H1 (cell line): ENCODE data around the gene PNPLA3. TPM values are rescaled to one million over a fixed set of nuclear protein-coding genes. Genes with fewer than 3 reads are reported as not detected.

Experiments
- CTCF ChIA-PET: fragments of 300-600 bp; sonication (Branson Sonifier 250); formaldehyde crosslinking; loops from one replicate; lab custom pipeline; 2021; ENCODE audit not compliant: partially characterized antibody; lab: Charles Lee
- POLR2A ChIA-PET: fragments of 300-600 bp; sonication (Branson Sonifier 250); formaldehyde crosslinking; loops from one replicate; lab custom pipeline; 2021; ENCODE audit warnings: inconsistent platforms; ENCODE audit not compliant: partially characterized antibody; lab: Charles Lee
- DNase-seq, 2 experiments: peaks; one replicate each; pipeline versions ENCODE4 v3.0.0 to v3.0.0-alpha.2; 2010 to 2022; ENCODE audit warnings: low spot score in 2 of 2, low read depth in 1 of 2, mixed read lengths in 1 of 2
- FAIRE-seq: peaks from 2 replicates; lab custom pipeline; 2011; peaks lifted over from hg19 to GRCh38; lab: Jason Lieb, UNC
- H2AFZ ChIP-seq: 2 replicates; pipeline ENCODE4 v1.8.1; 2012; ENCODE audit warnings: low read length, inconsistent platforms
- H2AK5ac ChIP-seq: 2 replicates; pipeline ENCODE4 v1.6.1; 2013; ENCODE audit warnings: low read depth, low read length
- H2BK120ac ChIP-seq: replicated peaks from 2 replicates; pipeline ENCODE3; 2013; ENCODE audit warnings: low read depth, low read length, inconsistent platforms
- H2BK12ac ChIP-seq: 2 replicates; pipeline ENCODE4 v1.6.1; 2013; ENCODE audit warnings: low read depth, low read length
- H2BK15ac ChIP-seq: 2 replicates; pipeline ENCODE4 v1.6.1; 2013; ENCODE audit warnings: low read length
- H2BK20ac ChIP-seq: 2 replicates; pipeline ENCODE4 v1.6.1; 2013; ENCODE audit warnings: low read length
- H2BK5ac ChIP-seq: 2 replicates; pipeline ENCODE4 v1.6.1; 2013; ENCODE audit warnings: low read depth, low read length
- H3K14ac ChIP-seq: 2 replicates; pipeline ENCODE4 v1.6.1; 2013; ENCODE audit warnings: inconsistent platforms; ENCODE audit not compliant: insufficient read length
- H3K18ac ChIP-seq: 2 replicates; pipeline ENCODE4 v1.6.1; 2013; ENCODE audit warnings: low read length; ENCODE audit errors: extremely low read depth
- H3K23ac ChIP-seq: 2 replicates; pipeline ENCODE4 v1.6.1; 2013; ENCODE audit warnings: inconsistent platforms; ENCODE audit not compliant: insufficient read length
- H3K23me2 ChIP-seq: 2 replicates; pipeline ENCODE4 v1.6.1; 2013; ENCODE audit warnings: low read depth, low read length
- H3K27ac ChIP-seq: 2 replicates; pipeline ENCODE4 v1.6.1; 2011; ENCODE audit warnings: low read depth, low read length, inconsistent platforms
- H3K27me3 ChIP-seq, 4 experiments: replicated peaks in 1 of 4; 1 replicate in 1 of 4; 2 replicates in 3 of 4; pipeline versions ENCODE4 v1.6.1 to v1.8.1; 2011 to 2013; ENCODE audit warnings: low read length in 3 of 4, mild to moderate bottlenecking in 3 of 4, inconsistent platforms in 2 of 4, mixed read lengths in 2 of 4, moderate library complexity in 1 of 4; ENCODE audit not compliant: control insufficient read depth in 3 of 4, insufficient read depth in 3 of 4; ENCODE audit errors: extremely low read depth in 1 of 4
- H3K36me3 ChIP-seq, 4 experiments: 2 replicates each; pipeline versions ENCODE4 v1.6.1 to v1.8.1; 2011 to 2013; ENCODE audit warnings: mild to moderate bottlenecking in 4 of 4, low read length in 3 of 4, moderate library complexity in 2 of 4, control low read depth in 1 of 4, inconsistent platforms in 1 of 4; ENCODE audit not compliant: insufficient read depth in 4 of 4, control insufficient read depth in 2 of 4
- H3K4ac ChIP-seq: replicated peaks from 2 replicates; pipeline ENCODE3; 2013; ENCODE audit warnings: low read length, low read depth, mixed read lengths, inconsistent platforms; ENCODE audit not compliant: insufficient read length
- H3K4me1 ChIP-seq, 4 experiments: replicated peaks in 1 of 4; 1 replicate in 1 of 4; 2 replicates in 3 of 4; pipeline versions ENCODE4 v1.6.1 to v1.8.1; 2011 to 2013; ENCODE audit warnings: low read length in 3 of 4, inconsistent platforms in 2 of 4, mixed read lengths in 1 of 4; ENCODE audit not compliant: insufficient read depth in 4 of 4, control insufficient read depth in 3 of 4
- H3K4me2 ChIP-seq, 2 experiments: 2 replicates each; pipeline versions ENCODE4 v1.6.1 to v1.8.1; 2011 to 2013; ENCODE audit warnings: low read depth in 2 of 2, low read length in 2 of 2, control low read depth in 1 of 2, inconsistent platforms in 1 of 2, mild to moderate bottlenecking in 1 of 2; ENCODE audit not compliant: insufficient read depth in 1 of 2
- H3K4me3 ChIP-seq, 4 experiments: fragments of 200-600, 300-600 bp in 1 of 4; sonication (generic), shearing (Covaris generic), sonication (Bioruptor Twin) in 1 of 4; 2 replicates each; pipeline versions ENCODE4 v1.5.1 to v1.8.1; 2011 to 2016; ENCODE audit warnings: low read length in 4 of 4, low read depth in 3 of 4, control low read depth in 2 of 4, inconsistent platforms in 2 of 4, mild to moderate bottlenecking in 2 of 4, mixed read lengths in 1 of 4, moderate library complexity in 1 of 4; ENCODE audit not compliant: insufficient read depth in 2 of 4; ENCODE audit errors: extremely low read depth in 1 of 4
- H3K56ac ChIP-seq: replicated peaks from 2 replicates; pipeline ENCODE3; 2013; ENCODE audit warnings: low read depth, mild to moderate bottlenecking, mixed read lengths, low read length, inconsistent platforms; ENCODE audit not compliant: insufficient read length
- H3K79me1 ChIP-seq: 2 replicates; pipeline ENCODE4 v1.6.1; 2013; ENCODE audit warnings: low read depth, low read length, control low read depth
- H3K79me2 ChIP-seq, 2 experiments: 2 replicates each; pipeline versions ENCODE4 v1.6.1 to v1.8.1; 2012 to 2013; ENCODE audit warnings: low read length in 2 of 2, mild to moderate bottlenecking in 2 of 2, inconsistent platforms in 1 of 2; ENCODE audit not compliant: insufficient read depth in 2 of 2, control insufficient read depth in 1 of 2
- H3K9ac ChIP-seq, 4 experiments: replicated peaks in 1 of 4; 1 replicate in 1 of 4; 2 replicates in 3 of 4; pipeline versions ENCODE4 v1.6.1 to v1.8.1; 2011 to 2013; ENCODE audit warnings: low read depth in 3 of 4, low read length in 3 of 4, control low read depth in 2 of 4, mild to moderate bottlenecking in 2 of 4, moderate library complexity in 2 of 4, inconsistent platforms in 1 of 4; ENCODE audit errors: extremely low read depth in 1 of 4
- H3K9me3 ChIP-seq, 2 experiments: 2 replicates each; pipeline versions ENCODE4 v1.6.1 to v1.8.1; 2012 to 2013; ENCODE audit warnings: mild to moderate bottlenecking in 2 of 2, moderate library complexity in 2 of 2, control low read depth in 1 of 2, inconsistent platforms in 1 of 2, low read depth in 1 of 2, low read length in 1 of 2, mixed read lengths in 1 of 2; ENCODE audit not compliant: insufficient read depth in 2 of 2
- H4K20me1 ChIP-seq, 2 experiments: replicated peaks in 1 of 2; 2 replicates each; pipeline versions ENCODE3 to v1.8.1; 2011 to 2013; ENCODE audit warnings: inconsistent platforms in 2 of 2, low read length in 2 of 2, mild to moderate bottlenecking in 1 of 2; ENCODE audit not compliant: insufficient read depth in 2 of 2, control insufficient read depth in 1 of 2
- H4K5ac ChIP-seq: 2 replicates; pipeline ENCODE4 v1.6.1; 2013; ENCODE audit warnings: low read length, low read depth, mixed read lengths, inconsistent platforms; ENCODE audit not compliant: insufficient read length
- H4K8ac ChIP-seq: 2 replicates; pipeline ENCODE4 v1.8.0; 2013; ENCODE audit warnings: mild to moderate bottlenecking, moderate library complexity, low read length, inconsistent platforms; ENCODE audit not compliant: insufficient read depth; ENCODE audit errors: extremely low read depth
- H4K91ac ChIP-seq: replicated peaks from 2 replicates; pipeline ENCODE3; 2013; ENCODE audit warnings: low read length, mixed read lengths, inconsistent platforms; ENCODE audit not compliant: insufficient read length
- ASH2L ChIP-seq: fragments of 200-600, 300-600 bp; sonication (generic); IDR thresholded peaks from one replicate; pipeline ENCODE4 v1.7.1; 2017; ENCODE audit warnings: low read length
- CHD1 ChIP-seq: IDR thresholded peaks from 2 replicates; pipeline ENCODE4 v1.6.1; 2012; ENCODE audit warnings: low read depth, low read length, improper control_type of control experiment
- JUN ChIP-seq: IDR thresholded peaks from 2 replicates; pipeline ENCODE4 v1.6.1; 2011; ENCODE audit warnings: low read depth, mild to moderate bottlenecking, improper control_type of control experiment, low read length
- POU5F1 ChIP-seq: IDR thresholded peaks from 2 replicates; pipeline ENCODE4 v1.6.1; 2011; ENCODE audit warnings: low read depth, mild to moderate bottlenecking, low read length, moderate library complexity
- SAP30 ChIP-seq: fragments of 300-600 bp; sonication (generic); IDR thresholded peaks from 2 replicates; pipeline ENCODE4 v1.7.1; 2012; ENCODE audit warnings: low read length, moderate library complexity, mild to moderate bottlenecking, inconsistent platforms; ENCODE audit not compliant: insufficient read depth, insufficient replicate concordance
- SP4 ChIP-seq: IDR thresholded peaks from 2 replicates; pipeline ENCODE4 v1.6.1; 2012; ENCODE audit warnings: low read length, inconsistent platforms
- WGBS, 2 experiments: shearing (Covaris generic) in 1 of 2; methylation state at CpG; one replicate each; pipeline versions ENCODE4 v1.1.6 to v1.1.7; 2013 to 2015; ENCODE audit warnings: low lambda C conversion rate in 2 of 2, mixed read lengths in 2 of 2, inconsistent platforms in 1 of 2, low coverage in 1 of 2, missing lambda C conversion rate in 1 of 2; ENCODE audit not compliant: insufficient replicate concordance in 2 of 2, insufficient coverage in 1 of 2, insufficient read length in 1 of 2; ENCODE audit errors: extremely low coverage in 1 of 2, missing lambda C conversion rate in 1 of 2; 5-methylcytosine and 5-hydroxymethylcytosine counted together
- polyA plus RNA-seq, 7 experiments: library from polyadenylated mRNA; depleted of rRNA in 3 of 7; stranded (reverse) in 5 of 7; unstranded in 2 of 7; fragments of >200 nt in 5 of 7; fragments of 200-250 nt in 2 of 7; gene quantifications; 1 replicate in 5 of 7; 2 replicates in 1 of 7; 4 replicates in 1 of 7; pipeline versions ENCODE4 v1.2.1 to v1.2.3, GENCODE V29; 2011 to 2013; ENCODE audit warnings: missing spikeins in 2 of 7, mixed read lengths in 2 of 7
- total RNA-seq: library from RNA; stranded (reverse); fragmentation: NEBNext Ultra II Directional; extraction: Animal tissue kit (Norgen Biotek cat#: 25700); gene quantifications from 2 replicates; pipeline ENCODE4 v1.2.1, GENCODE V29; 2021
- TF ChIP-seq, protein P1 (sequence below): IDR thresholded peaks from 2 replicates; pipeline ENCODE4 v1.6.1; 2012; ENCODE audit warnings: inconsistent platforms

Gene PNPLA3
- total and polyA plus RNA-seq, 2 of the 8 experiments (the other 6 are each of a cell fraction or from before 2014, with no cell fraction given): 17.5 to 23.4 TPM

DNA sequence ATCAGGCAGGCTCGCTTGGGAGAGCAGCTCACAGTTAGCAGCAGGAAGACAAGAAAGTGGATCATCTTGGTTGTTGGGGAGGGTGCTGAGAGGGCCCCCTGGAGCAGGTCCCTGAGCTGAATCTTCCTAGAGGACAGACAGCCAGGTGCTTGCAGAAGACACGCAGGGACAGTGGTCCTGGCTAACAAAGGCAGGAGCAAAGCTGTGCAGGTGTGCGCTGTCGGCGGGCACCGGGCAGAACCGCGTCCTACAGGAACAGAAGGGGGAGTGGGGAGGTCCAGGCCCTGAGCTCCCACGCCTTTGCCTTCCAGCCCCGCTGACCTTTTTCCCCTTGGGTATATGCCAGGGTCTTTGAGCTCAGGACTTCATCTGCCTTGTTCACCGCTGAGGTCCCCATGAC is 70.4 kb downstream of the PNPLA3 start:
- Histone ChIP-seq H3K9me3 (no peaks in the 10 kb centered on the region), H4K5ac (no peak overlapping the region), H3K4me1 (peaks cover 0 to 2% (median 1%) of the 10 kb centered on the region in 4 experiments; a peak in 3 of 7 replicates), H3K23me2 (no peaks in the 10 kb centered on the region), H4K91ac (no peak overlapping the region), H3K4me2 (no peak overlapping the region), H2AK5ac (no peak overlapping the region), H2AFZ (no peak overlapping the region), H2BK12ac (no peak overlapping the region), H3K23ac (no peak overlapping the region), H3K4me3 (no peak overlapping the region), H3K79me2 (no peaks in the 10 kb centered on the region), H3K9ac (no peak overlapping the region), H3K14ac (no peak overlapping the region), H3K56ac (no peak overlapping the region), H3K36me3 (peaks cover 3 to 24% (median 19%) of the 10 kb centered on the region in 4 experiments; a peak in 5 of 8 replicates), H4K20me1 (peaks cover 0 to 9% of the 10 kb centered on the region in 2 experiments), H2BK15ac (no peak overlapping the region), H3K4ac (no peak overlapping the region), H2BK120ac (no peak overlapping the region), H3K79me1 (no peaks in the 10 kb centered on the region), H2BK20ac (no peak overlapping the region), H3K27ac (no peak overlapping the region), H2BK5ac (no peak overlapping the region), H3K18ac (no peak overlapping the region), H4K8ac (no peak overlapping the region), H3K27me3 (no peaks in the 10 kb centered on the region)
- no peak for DNase-seq
- TF ChIP-seq ASH2L (no peak), JUN (no peak), POU5F1 (no peak), SAP30 (no peak), SP4 (no peak), CHD1 (no peak)
- TF ChIP-seq, protein P1, sequence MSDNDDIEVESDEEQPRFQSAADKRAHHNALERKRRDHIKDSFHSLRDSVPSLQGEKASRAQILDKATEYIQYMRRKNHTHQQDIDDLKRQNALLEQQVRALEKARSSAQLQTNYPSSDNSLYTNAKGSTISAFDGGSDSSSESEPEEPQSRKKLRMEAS: no peak
- 92% methylated on average over 11 of the region's 11 CpGs; no CpG with 5 or more reads in 1 of the 2 experiments for WGBS, 2 experiments
- POLR2A ChIA-PET: no interaction called here
- FAIRE-seq: no peak
- CTCF ChIA-PET: interaction anchor here (0.6 to 5.7 kb wide), 67 partner anchors 10 to 650 kb away, joined by 3 to 100 read pairs (median 5); no protein-coding TSS in a partner anchor
